GM12878 (cell line): ENCODE measurements around the gene RAPGEF3. TPM values are rescaled to one million over a fixed set of nuclear protein-coding genes. Genes with fewer than 3 reads are reported as not detected.

Source experiments
- ATAC-seq: fragments of 200-7000 bp; cut with Tn5 transposase; 3 replicates; pipeline ENCODE4 v1.9.1; 2020; ENCODE audit warnings: mild to moderate bottlenecking, moderate library complexity
- BruUV-seq: library from RNA; stranded (reverse); fragments of 400-500 nt; replicated peaks from 2 replicates; lab custom pipeline; 2021; lab: Mats Ljungman, UMichigan
- CTCF ChIA-PET: fragments of 300-600 bp; sonication (Branson Sonifier 250); formaldehyde crosslinking; extraction: SDS; loops from one replicate; lab custom pipeline; 2021; ENCODE audit warnings: inconsistent platforms; lab: Yijun Ruan, JAX
- POLR2A ChIA-PET: fragments of 350-600 bp; formaldehyde crosslinking; extraction: SDS; loops from one replicate; lab custom pipeline; 2021; ENCODE audit warnings: inconsistent platforms; lab: Charles Lee
- RAD21 ChIA-PET: fragments of 300-600 bp; sonication (Branson Sonifier 250); formaldehyde crosslinking; loops from one replicate; lab custom pipeline; 2023; ENCODE audit warnings: antibody characterized with exemption; ENCODE audit not compliant: unreplicated experiment; lab: Charles Lee
- SMC1A ChIA-PET: fragments of 300-600 bp; sonication (Branson Sonifier 250); formaldehyde crosslinking; loops from one replicate; lab custom pipeline; 2023; ENCODE audit not compliant: unreplicated experiment, uncharacterized antibody; lab: Charles Lee
- DNase-seq: peaks from one replicate; pipeline ENCODE4 v3.0.0-alpha.2; 2011; ENCODE audit warnings: low read depth, low spot score
- FAIRE-seq: peaks from 3 replicates; lab custom pipeline; 2011; peaks lifted over from hg19 to GRCh38; lab: Jason Lieb, UNC
- H2AFZ ChIP-seq: 2 replicates; pipeline ENCODE4 v1.6.0; 2011; ENCODE audit warnings: low read depth, low read length, control low read depth; ENCODE audit not compliant: control insufficient read depth
- H3K27ac ChIP-seq: 2 replicates; pipeline ENCODE4 v1.5.1; 2011; ENCODE audit warnings: control low read depth; ENCODE audit not compliant: control insufficient read depth, insufficient read depth
- H3K27me3 ChIP-seq, 2 experiments: replicated peaks in 1 of 2; 2 replicates each; pipeline versions ENCODE4 v1.6.0 to v1.6.1; 2011; ENCODE audit warnings: low read length in 1 of 2; ENCODE audit not compliant: control insufficient read depth in 2 of 2, insufficient read depth in 2 of 2
- H3K36me3 ChIP-seq, 2 experiments: 2 replicates each; pipeline ENCODE4 v1.5.1; 2011; ENCODE audit warnings: low read length in 1 of 2; ENCODE audit not compliant: control insufficient read depth in 2 of 2, insufficient read depth in 2 of 2
- H3K4me1 ChIP-seq: 2 replicates; pipeline ENCODE4 v1.6.1; 2011; ENCODE audit warnings: mild to moderate bottlenecking, low read length, moderate library complexity, mixed read lengths; ENCODE audit not compliant: control insufficient read depth, insufficient read depth
- H3K4me2 ChIP-seq: 2 replicates; pipeline ENCODE4 v1.6.0; 2011; ENCODE audit warnings: control low read depth; ENCODE audit not compliant: control insufficient read depth, insufficient read depth
- H3K4me3 ChIP-seq: fragments of 200-600 bp; sonication (generic); 2 replicates; pipeline ENCODE4 v1.5.1; 2016
- H3K79me2 ChIP-seq: 2 replicates; pipeline ENCODE4 v1.6.0; 2011; ENCODE audit warnings: low read length; ENCODE audit not compliant: control insufficient read depth, insufficient read depth
- H3K9ac ChIP-seq: 2 replicates; pipeline ENCODE4 v1.8.0; 2011; ENCODE audit warnings: low read length, control low read depth, mixed read lengths; ENCODE audit not compliant: control insufficient read depth, insufficient read depth
- H3K9me3 ChIP-seq: replicated peaks from 3 replicates; pipeline ENCODE4 v1.5.1; 2011; ENCODE audit warnings: mild to moderate bottlenecking, low read length; ENCODE audit not compliant: control insufficient read depth, insufficient read depth
- H4K20me1 ChIP-seq: 2 replicates; pipeline ENCODE4 v1.6.0; 2011; ENCODE audit not compliant: control insufficient read depth, insufficient read depth
- NFXL1 ChIP-seq: fragments of 450-650 bp; IDR thresholded peaks from 2 replicates; pipeline ENCODE4 v1.6.1; 2017; ENCODE audit warnings: antibody characterized with exemption, mild to moderate bottlenecking, borderline replicate concordance
- NR2C1 ChIP-seq: fragments of 450-650 bp; IDR thresholded peaks from 2 replicates; pipeline ENCODE4 v1.6.1; 2017; ENCODE audit warnings: antibody characterized with exemption, mild to moderate bottlenecking, moderate library complexity
- NR2F1 ChIP-seq: fragments of 450-650 bp; conservative IDR thresholded peaks from 2 replicates; pipeline ENCODE4 v1.6.1; 2017; ENCODE audit warnings: mild to moderate bottlenecking
- PAX5 ChIP-seq: IDR thresholded peaks from 2 replicates; pipeline ENCODE4 v1.6.1; 2011; ENCODE audit warnings: low read depth, low read length, borderline replicate concordance
- SRF ChIP-seq, 2 experiments: IDR thresholded peaks; 2 replicates each; pipeline ENCODE4 v1.6.1; 2011; ENCODE audit warnings: low read depth in 2 of 2, low read length in 2 of 2, mild to moderate bottlenecking in 1 of 2, moderate library complexity in 1 of 2
- WGBS: methylation state at CpG from one replicate; pipeline ENCODE4 v1.1.6; 2016; ENCODE audit warnings: low lambda C conversion rate; ENCODE audit not compliant: insufficient replicate concordance, insufficient coverage; ENCODE audit errors: missing lambda C conversion rate; 5-methylcytosine and 5-hydroxymethylcytosine counted together
- in situ Hi-C: fragments of 300-500 bp; cut with MboI; formaldehyde crosslinking; loops from 9 replicates; pipeline ENCODE4 v1.14.3; 2018; ENCODE audit warnings: mixed read lengths
- intact Hi-C: fragments of 100-400 bp; cut with micrococcal nuclease; formaldehyde crosslinking; loops from one replicate; pipeline ENCODE4 v1.14.2; 2022; ENCODE audit not compliant: unreplicated experiment
- polyA plus RNA-seq, 11 experiments: library from polyadenylated mRNA; depleted of rRNA in 4 of 11; unstranded in 6 of 11; stranded (reverse) in 5 of 11; fragments of >200 nt; fragmentation: Nextera tagmentation in 4 of 11; fragmentation: Illumina TruSeq in 1 of 11; extraction: Ambion mirVana in 4 of 11; extraction: Trizol in 1 of 11; gene quantifications; 1 replicate in 1 of 11; 2 replicates in 10 of 11; pipeline versions ENCODE4 v1.2.1 to v1.2.3, GENCODE V29; 2011 to 2016; ENCODE audit warnings: inconsistent platforms in 2 of 11, missing spikeins in 2 of 11, low read depth in 1 of 11
- total RNA-seq, 4 experiments: library from RNA; depleted of rRNA in 3 of 4; stranded (reverse); fragments of >200 nt in 3 of 4; fragmentation: Illumina TruSeq in 1 of 4; extraction: Trizol in 1 of 4; gene quantifications; 2 replicates each; pipeline versions ENCODE4 v1.2.1 to v1.2.3, GENCODE V29; 2013 to 2021

Gene RAPGEF3
- total and polyA plus RNA-seq, 10 of the 15 experiments (the other 5 are each of a cell fraction or from before 2014, with no cell fraction given) = 0.02 to 0.92 (median 0.31) TPM; not detected in 2

GRCh38 chr12:47721431-47721973, 37.2 kb downstream of the RAPGEF3 start:
- POLR2A ChIA-PET = interaction anchor here (1.3 kb wide), 1 partner anchor 41 kb away, joined by 3 read pairs; no protein-coding TSS in a partner anchor
- no peak for FAIRE-seq
- WGBS = 88% methylated on average over 9 of the region's 9 CpGs

GRCh38 chr12:47718531-47718930, 40.1 kb downstream of the RAPGEF3 start:
- no peak overlapping the region for H3K27ac ChIP-seq
- H2AFZ ChIP-seq = no peak overlapping the region
- ChIA-PET RAD21 (interaction anchor here (0.8 to 5.6 kb wide), 4 partner anchors 23 to 48 kb away, joined by 3 to 60 read pairs (median 22); no protein-coding TSS in a partner anchor), CTCF (interaction anchor here (0.6 to 8.1 kb wide), 13 partner anchors 8 to 118 kb away, joined by 3 to 151 read pairs (median 13); partner anchors contain the start of genes RAPGEF3 and RPAP3), POLR2A (interaction anchor here (0.6 to 1.9 kb wide), 2 partner anchors 11 to 22 kb away, joined by 3 to 6 read pairs; no protein-coding TSS in a partner anchor), SMC1A (interaction anchor here (1.0 to 10.8 kb wide), 9 partner anchors 8 to 119 kb away, joined by 3 to 129 read pairs (median 6); no protein-coding TSS in a partner anchor)
- no peaks in the 10 kb centered on the region for H4K20me1 ChIP-seq
- TF ChIP-seq NFXL1 = no peak
- no peaks in the 10 kb centered on the region for H3K9me3 ChIP-seq
- no peaks in the 10 kb centered on the region for H3K36me3 ChIP-seq
- 95% methylated on average over 1 of the region's 1 CpG for WGBS
- H3K27me3 ChIP-seq = no peaks in the 10 kb centered on the region
- no peak overlapping the region for H3K9ac ChIP-seq
- FAIRE-seq (no peak), ATAC-seq (no peak), DNase-seq (no peak)
- H3K79me2 ChIP-seq = no peaks in the 10 kb centered on the region
- BruUV-seq = no TSS peak
- H3K4me1 ChIP-seq = no peaks in the 10 kb centered on the region
- H3K4me3 ChIP-seq = no peak overlapping the region
- no peak overlapping the region for H3K4me2 ChIP-seq
- in situ Hi-C loops (no loop called here), intact Hi-C loops (loop anchor here (5.0 kb wide), 1 partner anchor 449 kb away; no protein-coding TSS in a partner anchor)

More at GRCh38 chr12:47721431-47721973, 37.2 kb downstream of the RAPGEF3 start:
- DNase-seq = no peak
- intact Hi-C loops = no loop called here
- no peak for TF ChIP-seq PAX5
- TF ChIP-seq NR2C1 = peak; percentile 26; the same call in 1 of the 2 replicates
- no peak for TF ChIP-seq SRF (IDR thresholded peaks at IDR 0.05; ENCODE audit: low read depth in 2 of 2, low read length in 2 of 2)
- TF ChIP-seq NR2F1 = peak; percentile 69
- peak; percentile 24 for ATAC-seq
- H3K9me3 ChIP-seq = no peaks in the 10 kb centered on the region
- no peak overlapping the region for H2AFZ ChIP-seq
- H3K27me3 ChIP-seq = no peaks in the 10 kb centered on the region
- H3K4me3 ChIP-seq = no peak overlapping the region
- ChIA-PET CTCF (interaction anchor here (1.0 to 7.2 kb wide), 3 partner anchors 21 to 53 kb away, joined by 4 to 87 read pairs (median 48); no protein-coding TSS in a partner anchor), SMC1A (interaction anchor here (1.2 to 7.9 kb wide), 3 partner anchors 20 to 49 kb away, joined by 3 to 60 read pairs (median 4); no protein-coding TSS in a partner anchor), RAD21 (interaction anchor here (7.9 kb wide), 1 partner anchor 21 kb away, joined by 42 read pairs; no protein-coding TSS in a partner anchor)
- H3K36me3 ChIP-seq = no peaks in the 10 kb centered on the region
- H3K4me1 ChIP-seq = peaks cover 11% of the 10 kb centered on the region
- BruUV-seq = no TSS peak
- no peaks in the 10 kb centered on the region for H4K20me1 ChIP-seq
- in situ Hi-C loops = no loop called here
- H3K27ac ChIP-seq = no peak overlapping the region
- H3K9ac ChIP-seq = no peak overlapping the region
- H3K79me2 ChIP-seq = no peaks in the 10 kb centered on the region
- H3K4me2 ChIP-seq = no peak overlapping the region
